NCI-H1092 (cell line): ENCODE data around the gene TACC2.

Source experiments
- DNase-seq: peaks from one replicate; lab custom pipeline; 2025; lab: John Stamatoyannopoulos, UW

TACC2 gene

GRCh38 chr10:122143238-122143841 is 154.4 kb downstream of the TACC2 start:
- no peak for DNase-seq

GRCh38 chr10:122144199-122144598 is 155.2 kb downstream of the TACC2 start:
- no peak for DNase-seq

GRCh38 chr10:122145113-122145512 is 156.2 kb downstream of the TACC2 start:
- no peak for DNase-seq

GRCh38 chr10:122147663-122148062 is 158.7 kb downstream of the TACC2 start:
- peak; percentile 47 for DNase-seq

DNA sequence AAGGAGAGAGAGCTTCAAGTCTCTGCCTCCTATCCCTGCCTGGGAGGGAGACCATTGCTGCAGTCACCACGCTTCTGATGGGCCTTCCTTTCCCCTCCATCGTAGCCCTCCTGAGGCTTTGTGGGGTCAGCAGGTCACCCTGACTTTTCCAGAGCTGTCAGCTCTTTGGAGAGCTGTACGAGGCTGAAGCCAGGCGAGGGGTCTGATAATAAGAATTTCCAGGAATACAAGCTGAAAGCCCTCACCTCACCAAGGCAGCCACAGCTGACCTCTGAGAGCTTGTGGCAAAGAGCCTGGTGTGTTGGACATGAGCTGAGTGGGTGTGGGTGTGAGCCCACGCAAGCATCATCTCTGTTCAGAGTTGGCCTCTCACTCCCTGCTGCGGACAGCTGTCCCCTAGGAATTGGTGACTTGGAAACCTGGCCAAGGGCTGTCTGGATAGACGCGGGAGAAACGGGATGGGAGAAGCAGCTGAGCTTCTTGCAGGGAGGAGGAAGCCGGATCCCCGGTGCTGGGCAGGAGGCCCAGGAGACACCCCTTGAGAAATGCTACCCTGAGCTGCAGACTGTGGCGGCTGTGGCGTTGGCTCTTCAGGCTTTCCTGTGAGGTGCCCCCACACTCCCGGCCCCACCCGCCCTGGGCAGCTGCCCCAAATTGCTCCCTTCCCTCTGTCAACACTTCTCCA is 160.1 kb downstream of the TACC2 start:
- no peak for DNase-seq

DNA sequence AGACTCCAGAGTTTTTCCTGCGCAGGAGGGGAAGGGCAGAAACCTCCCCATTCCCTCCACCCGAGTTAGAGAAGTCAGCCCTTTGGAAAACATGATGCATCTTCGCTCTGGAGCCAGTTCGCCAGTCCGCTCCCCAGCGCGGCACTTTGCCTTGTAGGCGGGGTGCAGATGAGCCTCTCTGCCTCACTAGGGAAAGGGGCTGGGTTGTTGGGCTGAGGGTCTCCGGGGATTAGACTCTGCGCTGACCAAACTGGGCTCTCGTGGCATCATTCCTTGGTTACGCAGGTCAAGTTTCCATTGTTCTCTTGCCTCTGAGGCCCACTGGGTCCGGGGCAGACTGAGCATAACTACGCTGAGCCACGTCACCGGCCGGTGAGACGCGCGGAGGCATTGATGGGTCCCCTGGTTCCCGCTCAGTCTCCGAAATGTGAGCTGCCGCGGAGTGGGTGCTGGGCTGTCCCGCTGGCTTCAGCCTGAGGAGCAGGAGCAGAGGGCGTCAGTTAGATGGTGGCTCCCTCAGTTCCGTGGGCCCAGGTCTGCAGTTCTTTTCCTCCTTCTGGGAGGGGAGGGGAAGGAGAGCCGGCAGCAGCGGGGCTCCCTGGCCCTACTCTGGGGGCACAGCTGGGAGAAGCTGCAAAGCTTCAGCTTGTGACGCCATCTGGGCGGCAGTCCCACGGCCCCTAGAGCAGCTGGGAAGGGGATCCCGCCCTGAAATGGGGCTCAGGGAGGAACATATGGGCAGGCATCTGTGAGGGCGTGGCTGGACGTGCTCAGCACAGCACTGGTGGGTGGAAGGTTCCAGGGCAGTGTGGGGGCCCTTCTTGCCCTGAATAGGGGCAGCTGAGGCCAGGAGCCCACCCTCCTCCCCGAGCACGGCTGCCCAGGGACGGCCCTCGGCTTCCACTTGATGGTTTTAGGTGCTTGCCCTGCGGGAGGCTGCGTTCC is 160.9 kb downstream of the TACC2 start:
- DNase-seq = no peak

DNA sequence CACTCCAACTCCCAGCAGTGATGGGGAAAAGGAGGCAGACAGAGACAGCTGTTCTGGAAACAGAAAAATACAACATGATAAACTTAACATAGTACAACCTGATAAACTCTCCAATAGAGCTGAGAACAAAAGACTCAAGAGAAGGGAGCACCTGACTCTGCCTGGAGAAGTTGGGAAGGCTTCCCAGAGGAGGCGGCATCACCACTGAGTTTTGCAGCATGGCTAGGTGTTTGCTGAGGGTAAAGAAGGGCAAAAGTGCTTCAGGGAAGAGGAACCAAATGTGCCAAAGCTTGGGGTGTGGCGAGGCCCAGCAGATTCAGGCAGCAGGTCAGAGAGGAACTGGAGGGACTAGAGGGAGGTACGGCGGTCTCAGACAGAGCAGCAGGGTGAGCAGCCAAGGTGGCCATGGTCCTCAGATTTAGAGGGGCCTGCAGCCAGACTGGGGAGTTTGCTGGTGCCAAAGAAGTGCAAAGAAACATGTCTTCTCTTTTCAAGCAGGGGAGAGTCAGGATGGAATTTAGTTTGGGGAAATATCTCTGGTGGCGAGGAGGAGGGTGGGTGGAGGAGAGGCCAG is 162.2 kb downstream of the TACC2 start:
- no peak for DNase-seq

DNA sequence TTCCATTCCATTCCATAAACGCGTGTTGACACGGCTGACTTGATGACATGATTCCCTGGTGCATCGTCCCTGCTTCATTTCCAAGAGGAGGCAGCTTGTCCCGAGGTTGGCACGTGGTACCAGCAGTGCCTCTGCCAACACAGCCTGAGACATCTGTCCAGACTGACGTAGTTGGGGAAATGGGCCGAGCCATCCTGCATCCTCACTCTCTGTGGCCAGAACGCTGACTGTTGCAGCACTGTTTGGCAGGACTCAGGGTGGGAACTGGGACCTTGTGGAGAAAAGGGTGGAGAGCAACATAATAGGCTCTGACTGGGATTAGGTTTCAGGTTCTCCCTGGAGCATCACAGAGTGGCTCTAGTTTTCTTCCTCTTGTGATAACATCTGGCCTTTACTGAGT is 163.6 kb downstream of the TACC2 start:
- peak; percentile 13 for DNase-seq

DNA sequence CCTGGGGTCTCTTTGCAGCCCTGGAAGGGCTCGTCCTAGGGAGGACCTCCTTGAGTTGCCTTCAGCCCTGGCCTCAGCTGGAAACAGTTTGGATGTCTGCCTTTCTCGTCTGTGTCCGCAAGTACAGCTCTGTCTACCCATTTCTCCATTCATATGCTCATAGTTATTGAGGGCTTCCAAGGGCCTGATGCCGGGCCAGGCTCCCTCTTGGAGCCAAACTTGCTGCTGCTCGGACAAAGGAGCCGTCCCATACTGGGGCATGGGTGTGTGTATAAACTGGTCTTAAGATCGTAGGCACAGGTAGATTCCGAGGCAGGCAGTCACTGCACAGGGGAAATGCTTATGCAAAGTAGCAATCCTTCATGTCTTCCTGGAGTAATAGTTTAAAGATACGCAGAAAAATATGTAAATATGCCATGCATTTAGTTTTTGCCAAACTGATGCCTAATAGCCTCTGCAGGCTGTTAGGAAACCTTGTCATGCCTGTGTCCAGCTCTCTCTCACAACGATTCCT is 165.1 kb downstream of the TACC2 start:
- no peak for DNase-seq

GRCh38 chr10:122154545-122155366 is 165.8 kb downstream of the TACC2 start:
- DNase-seq = no peak

- DNase-seq = no peak
These were observed 168.5 kb downstream of the TACC2 start for GRCh38 chr10:122157451-122157850.

DNA sequence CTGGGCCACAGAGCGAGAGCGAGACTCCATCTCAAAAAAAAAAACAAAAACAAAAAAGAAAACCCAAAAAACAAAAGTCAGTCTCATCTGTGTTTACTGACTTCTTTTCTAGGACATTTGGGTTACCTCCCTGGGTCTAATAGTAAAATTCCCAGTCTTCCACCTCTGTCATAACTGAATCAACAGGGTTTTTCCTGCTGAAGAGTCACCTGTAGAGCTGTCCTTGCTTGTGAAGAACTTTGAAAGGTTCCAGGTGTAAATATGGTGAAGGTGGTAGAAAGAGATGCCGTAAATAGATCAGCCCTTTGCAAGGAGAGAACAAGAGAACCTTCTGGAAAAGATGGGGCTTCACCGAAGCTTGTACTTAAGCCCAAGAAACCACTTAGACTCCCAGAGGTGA is 169.4 kb downstream of the TACC2 start:
- DNase-seq = no peak

- no peak for DNase-seq
These were observed 170.4 kb downstream of the TACC2 start for GRCh38 chr10:122159141-122159970.

DNA sequence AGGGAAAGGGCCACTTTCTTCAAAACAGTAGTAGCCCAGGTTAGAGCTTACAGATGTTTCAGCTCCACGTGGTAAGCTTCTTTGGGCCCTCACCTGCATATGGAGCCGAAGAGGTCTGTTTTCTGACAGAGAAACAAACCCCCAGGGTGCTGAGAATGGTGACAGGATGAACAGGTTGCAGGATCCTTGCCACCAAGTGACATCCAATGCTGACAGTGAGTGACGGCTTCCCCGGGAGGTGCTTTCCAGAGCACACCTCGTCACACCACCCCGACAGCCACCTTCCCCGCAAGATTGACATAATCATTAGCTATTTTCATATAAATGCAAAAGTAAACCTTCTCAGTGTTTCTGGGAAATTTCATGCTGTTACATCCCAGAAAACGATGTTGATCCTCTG is 172.8 kb downstream of the TACC2 start:
- no peak for DNase-seq

- DNase-seq = no peak
These were observed 173.8 kb downstream of the TACC2 start for GRCh38 chr10:122162671-122163173.

- DNase-seq = peak; percentile 71
These were observed 174.4 kb downstream of the TACC2 start for GRCh38 chr10:122163174-122164022.

- DNase-seq = peak; percentile 61
These were observed 175.1 kb downstream of the TACC2 start for GRCh38 chr10:122164023-122164601.

DNA sequence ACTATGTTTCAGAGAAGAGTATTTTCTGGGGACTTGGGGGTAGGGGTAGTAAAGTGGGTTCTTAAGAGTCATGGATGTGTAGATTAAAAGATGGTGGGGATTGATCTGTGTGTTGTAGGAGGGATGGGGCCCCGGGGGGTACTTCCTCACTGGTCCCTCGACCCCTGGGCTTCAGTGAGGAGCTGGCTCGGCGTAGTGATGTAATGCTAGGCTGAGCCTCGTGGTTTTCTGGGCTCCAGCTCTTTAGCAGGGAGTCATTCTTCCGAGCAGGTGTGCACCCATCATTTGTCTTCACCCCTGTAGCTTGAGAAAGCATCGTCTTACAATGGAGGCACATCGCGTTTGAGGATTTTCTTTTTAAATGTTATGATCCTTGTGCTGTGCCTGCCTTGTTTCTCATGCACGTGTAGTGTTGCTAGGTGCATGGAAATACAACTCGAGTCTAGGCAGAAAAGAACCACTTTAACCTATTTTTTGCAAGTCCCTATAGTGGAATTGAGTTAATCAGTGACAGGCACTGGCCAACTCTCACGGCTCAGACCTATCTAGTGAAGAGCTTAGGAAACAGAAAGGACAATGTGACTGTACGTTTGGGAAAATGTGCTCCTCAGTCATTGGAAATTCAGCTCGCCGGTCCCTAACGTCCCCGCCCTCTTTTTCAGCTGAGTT is 176.0 kb downstream of the TACC2 start:
- DNase-seq = no peak
